Heart right ventricle (tissue), 16 donors: ENCODE data around the gene ZNF135. TPM values are rescaled to one million over a fixed set of nuclear protein-coding genes. Genes with fewer than 3 reads are reported as not detected.

ENCODE experiments used
- ATAC-seq, 8 donors: fragments of 200-7000 bp; cut with Tn5 transposase; one replicate each; pipeline ENCODE4 v1.9.1; 2020; ENCODE audit warnings: mild to moderate bottlenecking in 8 of 8, moderate library complexity in 8 of 8, moderate number of reproducible peaks in 1 of 8
- DNase-seq, 2 donors: peaks; one replicate each; pipeline ENCODE4 v3.0.0-alpha.2; 2020
- H3K27ac ChIP-seq, 10 donors: fragments of 200-600 bp; sonication (generic) in 2 of 10; one replicate each; pipeline versions ENCODE4 v1.5.0 to v1.8.0; 2020 to 2022; ENCODE audit warnings: mild to moderate bottlenecking in 3 of 10
- H3K27me3 ChIP-seq, 7 donors: fragments of 200-600 bp; one replicate each; pipeline ENCODE4 v1.8.0; 2021 to 2022; ENCODE audit warnings: mild to moderate bottlenecking in 2 of 7
- H3K36me3 ChIP-seq, 9 donors: fragments of 200-600 bp; sonication (generic) in 1 of 9; one replicate each; pipeline versions ENCODE4 v1.5.0 to v1.8.0; 2020 to 2022; ENCODE audit warnings: mild to moderate bottlenecking in 2 of 9
- H3K4me1 ChIP-seq, 9 donors: fragments of 200-600 bp; sonication (generic) in 1 of 9; one replicate each; pipeline versions ENCODE4 v1.5.0 to v1.8.0; 2020 to 2022; ENCODE audit warnings: mild to moderate bottlenecking in 4 of 9
- H3K4me3 ChIP-seq, 10 donors: fragments of 200-600 bp; sonication (generic) in 2 of 10; one replicate each; pipeline versions ENCODE4 v1.5.0 to v1.8.0; 2020 to 2022; ENCODE audit warnings: mild to moderate bottlenecking in 7 of 10, moderate library complexity in 2 of 10
- H3K9me3 ChIP-seq, 11 donors: fragments of 200-600 bp in 10 of 11; sonication (generic) in 2 of 11; one replicate each; pipeline versions ENCODE4 v1.5.0 to v1.8.0; 2013 to 2022; ENCODE audit warnings: mild to moderate bottlenecking in 2 of 11, control low read depth in 1 of 11, moderate library complexity in 1 of 11
- CTCF ChIP-seq, 9 donors: fragments of 200-600 bp; sonication (generic) in 2 of 9; IDR thresholded peaks; one replicate each; pipeline versions ENCODE4 v1.5.0 to v1.8.0; 2021 to 2022; ENCODE audit warnings: antibody characterized with exemption in 9 of 9, mild to moderate bottlenecking in 5 of 9, moderate library complexity in 1 of 9
- WGBS, 2 donors: extraction: QIAGEN DNeasy Blood & Tissue Kit; methylation state at CpG; one replicate each; pipeline ENCODE4 v1.1.7; 2013; ENCODE audit warnings: inconsistent platforms in 1 of 2; 5-methylcytosine and 5-hydroxymethylcytosine counted together
- intact Hi-C, 10 donors: fragments of 100-400 bp; cut with DNase I; formaldehyde crosslinking; loops; one replicate each; pipeline versions ENCODE4 v1.11.1 to v1.14.2; 2022
- polyA plus RNA-seq, 2 donors: library from polyadenylated mRNA; stranded (reverse); fragments of 200-250 nt; gene quantifications; one replicate each; pipeline ENCODE4 v1.2.3, GENCODE V29; 2013
- total RNA-seq, 10 donors: library from RNA; stranded (reverse); fragmentation: NEBNext Ultra II Directional in 3 of 10; extraction: Animal tissue kit (Norgen Biotek cat#: 25700) in 3 of 10; gene quantifications; one replicate each; pipeline versions ENCODE4 v1.2.1 to v1.2.4, GENCODE V29; 2021 to 2023
- donor health status: Arrhythmogenic right ventricular cardiomyopathy.
- donor health status: ischemic (EF 13 %, LVEDD 7.1; RV severe dilation, severe dysfunction).
- donor health status: healthy with polysubstance abuse.
- donor health status: DM: no; HTN: yes; CAD: no.
- donor health status: DM: no; HTN: no; CAD: no.
- donor health status: ischemic (EF 25% LVEDD 6.9; RV normal size, moderate dysfunction).
- donor health status: ischemic (EF 25% LVEDD 5.7; RV mildly dilated, moderate dysfunction).
- donor health status: healthy.
- donor health status: DM: yes; HTN: yes; CAD: no.
- donor health status: Ischemic cardiomyopathy.
- donor health status: ischemic (EF 35%, LVEDD 5.7; RV mildly dilated, moderate dysfunction).
- donor health status: nonischemic (EF 11% LVEDD 7.7; RV severe dilation, severe dysfunction).
- donor health status: DM: yes; HTN: yes; CAD: no.
- donor health status: PGD.
- donor health status: ischemic (EF 29% LVEDD 5.4; RV normal size, mild dysfunction).
- donor health status: nonischemic (EF 23%, LVEDD 6.1; RV moderate dilation, normal function).

ZNF135 gene
- total and polyA plus RNA-seq, 12 donors, result 2.5 to 10.1 (median 3.9) TPM

GRCh38 chr19:58014141-58014540 lies 44.9 kb upstream of the ZNF135 start:
- no peaks in the 10 kb centered on the region for H3K36me3 ChIP-seq
- DNase-seq (no peak), ATAC-seq (no peak)
- H3K4me1 ChIP-seq, result peaks cover 0 to 13% (median 9%) of the 10 kb centered on the region in 9 donors
- 44 to 46% methylated on average over 5 of the region's 5 CpGs for WGBS, 2 donors
- no peak overlapping the region for H3K27ac ChIP-seq
- intact Hi-C loops, result no loop called here
- H3K4me3 ChIP-seq, result no peak overlapping the region
- no peak for TF ChIP-seq CTCF (IDR thresholded peaks at IDR 0.05)
- H3K27me3 ChIP-seq, result peaks cover 0 to 4% (median 0%) of the 10 kb centered on the region in 7 donors
- H3K9me3 ChIP-seq, result peaks cover 0 to 47% (median 0%) of the 10 kb centered on the region in 11 donors

- no peak overlapping the region for H3K4me3 ChIP-seq
- TF ChIP-seq CTCF (IDR thresholded peaks at IDR 0.05), result no peak
- no peak overlapping the region for H3K27ac ChIP-seq
- H3K27me3 ChIP-seq, result peaks cover 0 to 8% (median 0%) of the 10 kb centered on the region in 7 donors
- no peaks in the 10 kb centered on the region for H3K4me1 ChIP-seq
- H3K36me3 ChIP-seq, result no peaks in the 10 kb centered on the region
- intact Hi-C loops, result loop anchor here in 2 of 10 donors (5.0 kb wide), 1 partner anchor 137 kb away; no protein-coding TSS in a partner anchor
- DNase-seq (no peak), ATAC-seq (no peak)
- H3K9me3 ChIP-seq, result peaks cover 0 to 17% (median 0%) of the 10 kb centered on the region in 11 donors
- WGBS, 2 donors, result 75 to 77% methylated on average over 7 of the region's 7 CpGs
Observed at GRCh38 chr19:58020129-58020528, 39.0 kb upstream of the ZNF135 start.

- 49 to 51% methylated on average over 30 of the region's 30 CpGs for WGBS, 2 donors
- no peak overlapping the region for H3K4me3 ChIP-seq
- peak in 1 of 2 donors; percentile 81 for DNase-seq
- TF ChIP-seq CTCF (IDR thresholded peaks at IDR 0.05), result peak; percentile 64 to 91 (median 80)
- ATAC-seq, result peak; percentile 87 to 96 (median 95)
- H3K9me3 ChIP-seq, result peaks cover 0 to 25% (median 0%) of the 10 kb centered on the region in 11 donors
- intact Hi-C loops, result loop anchor here (1.0 to 5.0 kb wide), 6 partner anchors 77 to 136 kb away; partner anchors contain the start of genes ZNF329 (in 1 of the 10) and ZSCAN18 (in 1 of the 10)
- no peaks in the 10 kb centered on the region for H3K4me1 ChIP-seq
- no peak overlapping the region for H3K27ac ChIP-seq
- H3K27me3 ChIP-seq, result peaks cover 0 to 8% (median 0%) of the 10 kb centered on the region in 7 donors
- H3K36me3 ChIP-seq, result no peaks in the 10 kb centered on the region
Observed at GRCh38 chr19:58021541-58022282, 37.4 kb upstream of the ZNF135 start.

GRCh38 chr19:58022283-58022660 lies 36.8 kb upstream of the ZNF135 start:
- Histone ChIP-seq H3K36me3 (no peaks in the 10 kb centered on the region), H3K4me1 (no peaks in the 10 kb centered on the region), H3K9me3 (peaks cover 0 to 30% (median 0%) of the 10 kb centered on the region in 11 donors), H3K27me3 (peaks cover 0 to 8% (median 0%) of the 10 kb centered on the region in 7 donors), H3K27ac (no peak overlapping the region), H3K4me3 (no peak overlapping the region)
- intact Hi-C loops, result loop anchor here (1.0 to 5.0 kb wide), 6 partner anchors 77 to 135 kb away; partner anchors contain the start of genes ZNF329 (in 1 of the 10) and ZSCAN18 (in 1 of the 10)
- no peak for DNase-seq
- WGBS, 2 donors, result 68 to 69% methylated on average over 4 of the region's 4 CpGs
- peak in 2 of 9 donors; percentile 4 to 26 for TF ChIP-seq CTCF (IDR thresholded peaks at IDR 0.05)
- no peak for ATAC-seq
